ENCODE measurements around the gene IGF2R. TPM values are rescaled to one million over a fixed set of nuclear protein-coding genes. Genes with fewer than 3 reads are reported as not detected.
"Not testable (repeated sequence)": the region's sequence is repeated elsewhere in the genome, so short reads cannot be mapped to it uniquely, and the experiment has no call there.

IGF2R gene
- total RNA-seq, 2 experiments from 2014 or later, result 57.4 to 59.8 TPM

DNA sequence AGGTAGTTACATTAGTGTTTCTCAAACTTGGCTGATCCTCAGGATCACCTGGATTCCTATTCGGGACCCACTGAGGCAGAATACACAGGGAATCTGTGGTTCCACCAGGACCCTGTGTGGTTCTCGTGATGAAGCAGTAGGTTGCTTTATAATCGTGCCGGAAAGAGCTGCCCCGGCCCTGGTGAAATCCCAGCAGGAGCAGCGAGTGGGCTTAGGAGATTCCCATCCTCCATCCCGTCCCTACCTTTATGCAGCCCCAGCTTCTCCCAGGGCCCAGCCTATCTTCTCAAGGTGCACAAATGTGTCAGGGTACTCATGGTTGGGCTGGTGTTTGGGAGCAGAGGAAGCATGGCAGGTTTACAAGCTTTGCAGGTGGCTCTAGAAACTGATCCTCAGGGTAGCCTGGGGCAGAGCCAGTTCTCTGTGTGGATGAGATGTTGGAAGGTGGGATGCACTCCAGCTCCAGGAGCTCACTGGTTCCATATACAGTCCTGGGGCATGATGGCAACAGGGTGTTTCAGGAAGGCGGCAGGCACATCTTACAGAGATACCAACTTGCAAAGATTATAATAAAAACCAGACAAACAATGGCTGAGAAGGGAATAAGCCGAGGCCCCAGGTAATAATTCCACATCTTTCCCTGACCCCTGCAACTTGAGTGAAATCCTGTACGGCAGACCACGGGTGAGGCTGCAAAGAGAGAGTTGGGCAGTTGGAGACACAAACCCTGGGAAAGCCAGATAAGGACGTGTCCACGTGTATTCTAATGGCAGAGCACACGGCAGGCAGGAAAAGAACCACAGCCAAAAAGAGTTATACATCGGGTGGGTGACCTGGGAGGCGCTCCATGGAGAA is 158.6 kb downstream of the IGF2R start:
- Mint-ChIP-seq H3K9me3 (ENCODE audit: insufficient read depth) (no peaks in the 10 kb centered on the region), H3K4me3 (no peak overlapping the region), H3K27ac (no peak overlapping the region), H3K36me3 (ENCODE audit: low read depth) (no peaks in the 10 kb centered on the region), H3K27me3 (ENCODE audit: low read depth) (no peaks in the 10 kb centered on the region), H3K4me1 (ENCODE audit: low read depth) (no peaks in the 10 kb centered on the region)
- ATAC-seq (no peak), DNase-seq (no peak)
- CTCF ChIA-PET, result interaction anchor here (1.0 kb wide), 1 partner anchor 9 kb away, joined by 3 read pairs; no protein-coding TSS in a partner anchor
- POLR2A ChIA-PET, result no interaction called here

- Mint-ChIP-seq H3K4me3 (no peak overlapping the region), H3K27me3 (ENCODE audit: low read depth) (no peaks in the 10 kb centered on the region), H3K36me3 (ENCODE audit: low read depth) (no peaks in the 10 kb centered on the region), H3K27ac (no peak overlapping the region), H3K4me1 (ENCODE audit: low read depth) (no peaks in the 10 kb centered on the region), H3K9me3 (ENCODE audit: insufficient read depth) (no peaks in the 10 kb centered on the region)
- ChIA-PET CTCF (interaction anchor here (1.0 kb wide), 1 partner anchor 10 kb away, joined by 3 read pairs; no protein-coding TSS in a partner anchor), POLR2A (no interaction called here)
- DNase-seq (no peak), ATAC-seq (no peak)
Observed at GRCh38 chr6:160128125-160128683, 159.3 kb downstream of the IGF2R start.

DNA sequence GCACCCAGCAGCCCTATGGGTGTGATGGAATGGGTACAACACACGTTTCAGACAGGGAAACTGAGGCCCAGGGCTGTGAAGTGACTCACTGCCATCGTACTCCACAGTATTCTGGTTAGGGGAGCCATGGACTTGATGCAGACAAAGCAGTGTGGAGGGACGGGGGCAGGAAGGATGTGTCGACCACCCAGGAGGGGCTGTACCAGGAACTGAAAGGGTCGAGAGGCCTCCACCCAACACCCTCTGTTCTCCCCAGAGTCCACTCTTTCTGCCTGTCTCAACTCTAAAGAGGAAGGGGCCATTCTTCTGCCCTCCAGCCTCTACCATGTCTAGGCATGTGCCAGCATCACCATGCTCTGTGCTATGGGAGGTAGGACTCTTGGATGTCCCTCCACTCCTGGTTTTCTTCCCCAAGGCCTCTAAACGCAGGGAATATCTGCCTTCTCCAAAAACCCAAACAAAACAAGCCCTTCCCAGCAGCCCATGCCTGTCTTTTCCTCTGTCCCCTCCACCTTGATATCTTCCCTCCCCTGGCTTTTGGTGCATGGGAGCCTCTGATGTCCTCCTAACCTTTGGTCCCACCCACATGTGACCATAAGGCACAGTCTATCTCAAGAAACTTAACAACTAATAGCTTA is 160.1 kb downstream of the IGF2R start:
- ChIA-PET POLR2A (no interaction called here), CTCF (interaction anchor here (1.0 to 1.4 kb wide), 2 partner anchors 9 to 11 kb away, joined by 3 read pairs; no protein-coding TSS in a partner anchor)
- no peak overlapping the region for H3K4me3 Mint-ChIP-seq
- H3K27me3 Mint-ChIP-seq (ENCODE audit: low read depth), result no peaks in the 10 kb centered on the region
- no peak for DNase-seq
- H3K9me3 Mint-ChIP-seq (ENCODE audit: insufficient read depth), result no peaks in the 10 kb centered on the region
- no peak for ATAC-seq
- no peaks in the 10 kb centered on the region for H3K36me3 Mint-ChIP-seq (ENCODE audit: low read depth)
- no peaks in the 10 kb centered on the region for H3K4me1 Mint-ChIP-seq (ENCODE audit: low read depth)
- no peak overlapping the region for H3K27ac Mint-ChIP-seq

DNA sequence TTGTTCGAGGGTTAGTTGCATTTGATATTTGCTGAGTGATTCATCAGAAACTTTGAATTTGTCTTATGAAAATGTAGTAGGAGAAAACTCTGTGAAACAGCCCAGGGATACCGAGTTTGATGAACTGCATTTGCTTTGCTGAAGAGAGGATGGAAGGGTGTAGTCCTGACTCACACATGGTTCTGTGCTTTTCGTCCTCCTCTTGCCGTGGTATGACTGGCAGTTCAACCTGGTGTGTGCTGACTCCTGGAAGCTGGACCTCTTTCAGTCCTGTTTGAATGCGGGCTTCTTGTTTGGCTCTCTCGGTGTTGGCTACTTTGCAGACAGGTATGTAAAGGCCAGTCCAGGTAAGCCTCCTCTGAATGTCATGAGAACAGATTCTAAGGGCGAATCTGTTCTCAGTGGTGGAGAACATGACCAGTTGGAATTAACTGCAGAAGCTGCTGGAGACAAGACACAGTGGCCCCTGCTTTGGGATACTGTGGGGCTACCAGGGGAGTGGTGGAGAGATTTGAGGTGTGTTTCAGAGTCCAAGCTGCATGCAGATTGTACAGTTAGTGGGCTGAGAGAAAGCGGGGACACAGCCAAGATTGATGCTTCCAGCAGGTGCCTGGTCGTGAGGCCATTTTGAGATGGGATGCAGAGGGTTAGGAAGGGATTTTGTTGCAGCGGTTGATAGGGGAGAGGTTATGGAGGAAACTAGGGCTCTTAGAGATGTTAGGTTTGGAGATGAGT is 161.2 kb downstream of the IGF2R start:
- Mint-ChIP-seq H3K9me3 (ENCODE audit: insufficient read depth) (no peaks in the 10 kb centered on the region), H3K4me1 (ENCODE audit: low read depth) (no peaks in the 10 kb centered on the region), H3K36me3 (ENCODE audit: low read depth) (no peaks in the 10 kb centered on the region), H3K4me3 (no peak overlapping the region), H3K27ac (no peak overlapping the region), H3K27me3 (ENCODE audit: low read depth) (no peaks in the 10 kb centered on the region)
- POLR2A ChIA-PET, result no interaction called here
- no peak for ATAC-seq
- CTCF ChIA-PET, result interaction anchor here (1.4 kb wide), 1 partner anchor 8 kb away, joined by 3 read pairs; no protein-coding TSS in a partner anchor
- no peak for DNase-seq

DNA sequence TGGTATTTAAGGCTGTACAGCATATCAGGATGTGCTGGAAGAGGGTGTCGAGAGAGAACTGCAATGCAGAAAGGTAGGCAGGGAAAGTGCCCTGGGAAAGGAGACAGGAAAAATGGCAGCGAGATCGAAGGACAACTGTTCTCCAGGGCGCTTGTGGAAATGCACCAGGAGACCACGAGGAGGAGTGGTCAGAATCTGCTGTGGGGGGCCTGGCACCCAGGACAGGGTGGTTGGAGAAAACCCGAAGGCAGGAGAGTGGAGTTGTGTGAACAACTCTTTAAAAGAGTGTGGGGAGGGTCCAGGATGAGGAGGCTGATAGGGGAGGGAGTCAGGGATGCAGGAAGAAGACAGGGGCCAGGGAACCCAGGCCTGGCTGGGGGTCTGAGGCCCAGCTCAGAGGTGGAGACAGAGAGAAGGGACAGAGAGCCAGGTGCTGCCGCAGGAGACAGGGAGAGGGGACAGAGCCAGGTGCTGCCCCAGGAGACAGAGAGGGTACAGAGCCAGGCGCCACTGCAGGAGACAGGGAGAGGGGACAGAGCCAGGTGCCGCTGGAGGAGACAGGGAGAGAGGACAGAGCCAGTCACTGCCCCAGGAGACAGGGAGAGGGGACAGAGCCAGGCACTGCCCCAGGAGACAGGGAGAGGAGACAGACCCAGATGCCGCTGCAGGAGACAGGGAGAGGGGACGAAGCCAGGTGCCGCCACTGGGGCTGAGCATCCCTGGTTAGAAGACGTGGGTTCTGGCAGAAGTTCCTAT is 162.0 kb downstream of the IGF2R start:
- ChIA-PET CTCF (no interaction called here), POLR2A (no interaction called here)

GRCh38 chr6:160131636-160132296 is 162.9 kb downstream of the IGF2R start:
- Mint-ChIP-seq H3K36me3 (ENCODE audit: low read depth) (no peaks in the 10 kb centered on the region), H3K4me3 (no peak overlapping the region), H3K27me3 (ENCODE audit: low read depth) (peaks cover 2% of the 10 kb centered on the region), H3K4me1 (ENCODE audit: low read depth) (no peaks in the 10 kb centered on the region), H3K9me3 (ENCODE audit: insufficient read depth) (no peaks in the 10 kb centered on the region), H3K27ac (no peak overlapping the region)
- POLR2A ChIA-PET, result no interaction called here
- DNase-seq (no peak), ATAC-seq (no peak)
- CTCF ChIA-PET, result no interaction called here

More for the DNA sequence above, 162.0 kb downstream of the IGF2R start:
- Mint-ChIP-seq H3K4me3 (no peak overlapping the region), H3K27ac (no peak overlapping the region), H3K9me3 (ENCODE audit: insufficient read depth) (no peaks in the 10 kb centered on the region), H3K36me3 (ENCODE audit: low read depth) (no peaks in the 10 kb centered on the region), H3K27me3 (ENCODE audit: low read depth) (peaks cover under 1% of the 10 kb centered on the region), H3K4me1 (ENCODE audit: low read depth) (no peaks in the 10 kb centered on the region)
- ATAC-seq (no peak), DNase-seq (no peak)

DNA sequence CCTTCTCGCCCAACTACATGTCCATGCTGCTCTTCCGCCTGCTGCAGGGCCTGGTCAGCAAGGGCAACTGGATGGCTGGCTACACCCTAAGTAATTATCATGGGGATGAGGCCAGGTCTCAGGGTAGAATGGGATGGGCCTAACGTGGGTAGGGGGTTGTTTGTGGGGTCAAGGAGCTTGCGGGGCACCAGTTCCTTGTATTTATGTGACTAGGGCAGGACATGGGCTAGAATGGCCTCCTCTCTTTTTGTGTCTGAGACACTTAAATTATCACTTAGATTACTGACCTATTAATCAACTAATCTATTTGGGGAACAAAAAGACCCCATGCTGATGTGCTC is 163.4 kb downstream of the IGF2R start:
- Mint-ChIP-seq H3K27ac (no peak overlapping the region), H3K36me3 (ENCODE audit: low read depth) (no peaks in the 10 kb centered on the region), H3K27me3 (ENCODE audit: low read depth) (peaks cover 2% of the 10 kb centered on the region), H3K9me3 (ENCODE audit: insufficient read depth) (no peaks in the 10 kb centered on the region), H3K4me1 (ENCODE audit: low read depth) (no peaks in the 10 kb centered on the region), H3K4me3 (no peak overlapping the region)
- no peak for ATAC-seq
- DNase-seq, result no peak
- POLR2A ChIA-PET, result no interaction called here
- CTCF ChIA-PET, result no interaction called here

- DNase-seq, result no peak
- Mint-ChIP-seq H3K36me3 (ENCODE audit: low read depth) (no peaks in the 10 kb centered on the region), H3K4me3 (no peak overlapping the region), H3K9me3 (ENCODE audit: insufficient read depth) (no peaks in the 10 kb centered on the region), H3K27me3 (ENCODE audit: low read depth) (peaks cover 2% of the 10 kb centered on the region), H3K4me1 (ENCODE audit: low read depth) (no peaks in the 10 kb centered on the region), H3K27ac (no peak overlapping the region)
- no peak for ATAC-seq
- ChIA-PET CTCF (no interaction called here), POLR2A (no interaction called here)
Observed at GRCh38 chr6:160132776-160133338, 164.0 kb downstream of the IGF2R start.

DNA sequence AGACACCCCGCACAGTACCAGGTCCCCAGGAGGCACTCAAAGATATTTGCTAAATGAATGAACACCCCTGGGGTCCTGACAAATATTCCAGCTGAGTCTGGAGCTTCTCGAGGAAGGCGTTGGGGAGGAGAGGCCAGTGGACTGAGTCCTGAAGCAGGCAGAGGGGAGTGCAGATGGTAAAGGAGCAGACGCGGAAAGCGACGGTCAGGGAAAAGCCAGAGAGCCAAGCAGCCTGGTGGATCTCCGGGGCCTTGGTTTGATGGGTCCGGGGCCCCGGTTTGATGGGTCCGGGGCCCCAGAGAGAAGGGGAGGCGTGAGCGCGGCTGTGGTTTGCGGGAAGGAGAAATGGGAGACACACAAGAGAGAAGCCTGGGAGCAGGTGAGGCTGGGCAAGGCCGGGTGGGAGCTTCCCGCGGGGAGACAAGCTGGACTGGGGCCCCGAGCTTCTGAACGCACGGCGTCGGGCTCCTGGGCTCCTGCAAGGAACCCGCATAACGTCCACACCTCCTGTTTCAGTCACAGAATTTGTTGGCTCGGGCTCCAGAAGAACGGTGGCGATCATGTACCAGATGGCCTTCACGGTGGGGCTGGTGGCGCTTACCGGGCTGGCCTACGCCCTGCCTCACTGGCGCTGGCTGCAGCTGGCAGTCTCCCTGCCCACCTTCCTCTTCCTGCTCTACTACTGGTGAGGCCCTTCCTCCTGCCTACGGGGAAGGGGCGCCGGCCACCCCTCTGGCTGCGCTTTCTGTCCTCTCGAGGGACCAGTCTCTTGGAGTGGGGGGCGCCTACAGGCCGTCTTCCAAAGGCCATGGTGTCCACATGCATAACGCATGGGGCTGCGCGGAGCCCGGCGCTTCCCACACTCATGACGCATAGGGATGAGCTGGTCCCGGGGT is 164.8 kb downstream of the IGF2R start:
- Mint-ChIP-seq H3K27ac (no peak overlapping the region), H3K4me3 (no peak overlapping the region)
- CTCF ChIA-PET, result no interaction called here

GRCh38 chr6:160134337-160134751 is 165.5 kb downstream of the IGF2R start:
- ATAC-seq; H3K4me3 Mint-ChIP-seq; H3K27me3 Mint-ChIP-seq (ENCODE audit: low read depth); H3K27ac Mint-ChIP-seq; DNase-seq; H3K4me1 Mint-ChIP-seq (ENCODE audit: low read depth); H3K9me3 Mint-ChIP-seq (ENCODE audit: insufficient read depth); H3K36me3 Mint-ChIP-seq (ENCODE audit: low read depth); CTCF ChIA-PET; POLR2A ChIA-PET: not testable (repeated sequence)

More for the DNA sequence above, 164.8 kb downstream of the IGF2R start:
- DNase-seq, result no peak
- no peak for ATAC-seq
- Mint-ChIP-seq H3K4me1 (ENCODE audit: low read depth) (peaks cover 4% of the 10 kb centered on the region), H3K27me3 (ENCODE audit: low read depth) (peaks cover 2% of the 10 kb centered on the region), H3K9me3 (ENCODE audit: insufficient read depth) (no peaks in the 10 kb centered on the region), H3K36me3 (ENCODE audit: low read depth) (no peaks in the 10 kb centered on the region)
- POLR2A ChIA-PET, result no interaction called here
